ENCODE results near the gene MED7.

MED7 gene

GRCh38 chr5:157100140-157100679, 42.5 kb downstream of the MED7 start:
- no peak for DNase-seq

GRCh38 chr5:157088342-157088990, 54.2 kb downstream of the MED7 start:
- DNase-seq = no peak
